ENCODE data around the gene SPNS2. TPM values are rescaled to one million over a fixed set of nuclear protein-coding genes. Genes with fewer than 3 reads are reported as not detected.

The SPNS2 gene
- total and polyA plus RNA-seq, 2 experiments from 2014 or later = 1.0 to 1.6 TPM

DNA sequence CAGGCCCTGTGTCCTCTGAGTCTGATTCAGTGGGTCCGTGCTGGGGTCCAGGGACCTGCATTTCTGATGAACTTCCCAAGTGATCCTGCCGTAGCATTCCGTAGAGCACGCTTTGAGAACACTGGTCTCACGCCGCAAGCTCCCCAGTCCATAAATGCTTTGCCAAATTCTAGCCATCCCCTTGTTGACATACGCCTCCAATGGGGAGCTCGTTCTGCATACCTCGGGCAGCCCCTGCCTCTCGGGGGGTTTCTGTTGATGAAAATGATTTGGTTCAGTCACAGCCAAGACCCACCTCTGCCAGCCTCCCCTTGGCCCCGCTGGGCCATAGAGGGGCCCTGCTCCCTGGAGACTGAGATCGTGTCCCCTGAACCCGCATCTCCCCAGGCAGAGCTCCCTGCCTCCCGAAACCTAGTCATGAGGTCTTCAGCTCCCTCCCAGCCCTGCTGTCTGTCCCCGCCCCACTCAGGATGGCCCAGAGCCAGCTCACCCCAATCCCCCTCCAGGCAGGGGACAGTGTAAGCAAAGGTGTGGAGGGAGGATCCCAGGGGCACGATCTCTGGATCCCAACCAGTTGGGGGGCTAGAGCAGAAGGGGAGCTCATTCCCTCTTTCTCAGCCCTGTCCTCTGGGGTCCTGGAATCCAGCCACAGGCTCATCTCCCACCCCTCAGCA is 16.2 kb upstream of the SPNS2 start:
- no peaks in the 10 kb centered on the region for H3K36me3 ChIP-seq
- no peak for DNase-seq (ENCODE audit: low read depth in 1 of 2, low spot score in 1 of 2)
- H3K9me3 ChIP-seq (ENCODE audit: low read depth) = no peaks in the 10 kb centered on the region
- no peaks in the 10 kb centered on the region for H3K4me1 ChIP-seq (ENCODE audit: low read depth)
- H3K4me3 ChIP-seq = no peak overlapping the region
- H3K27ac ChIP-seq = no peak overlapping the region
- TF ChIP-seq, protein P1, sequence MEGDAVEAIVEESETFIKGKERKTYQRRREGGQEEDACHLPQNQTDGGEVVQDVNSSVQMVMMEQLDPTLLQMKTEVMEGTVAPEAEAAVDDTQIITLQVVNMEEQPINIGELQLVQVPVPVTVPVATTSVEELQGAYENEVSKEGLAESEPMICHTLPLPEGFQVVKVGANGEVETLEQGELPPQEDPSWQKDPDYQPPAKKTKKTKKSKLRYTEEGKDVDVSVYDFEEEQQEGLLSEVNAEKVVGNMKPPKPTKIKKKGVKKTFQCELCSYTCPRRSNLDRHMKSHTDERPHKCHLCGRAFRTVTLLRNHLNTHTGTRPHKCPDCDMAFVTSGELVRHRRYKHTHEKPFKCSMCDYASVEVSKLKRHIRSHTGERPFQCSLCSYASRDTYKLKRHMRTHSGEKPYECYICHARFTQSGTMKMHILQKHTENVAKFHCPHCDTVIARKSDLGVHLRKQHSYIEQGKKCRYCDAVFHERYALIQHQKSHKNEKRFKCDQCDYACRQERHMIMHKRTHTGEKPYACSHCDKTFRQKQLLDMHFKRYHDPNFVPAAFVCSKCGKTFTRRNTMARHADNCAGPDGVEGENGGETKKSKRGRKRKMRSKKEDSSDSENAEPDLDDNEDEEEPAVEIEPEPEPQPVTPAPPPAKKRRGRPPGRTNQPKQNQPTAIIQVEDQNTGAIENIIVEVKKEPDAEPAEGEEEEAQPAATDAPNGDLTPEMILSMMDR (IDR thresholded peaks at IDR 0.05; ENCODE audit: low read depth, low read length) = no peak
- H3K27me3 ChIP-seq = no peaks in the 10 kb centered on the region

DNA sequence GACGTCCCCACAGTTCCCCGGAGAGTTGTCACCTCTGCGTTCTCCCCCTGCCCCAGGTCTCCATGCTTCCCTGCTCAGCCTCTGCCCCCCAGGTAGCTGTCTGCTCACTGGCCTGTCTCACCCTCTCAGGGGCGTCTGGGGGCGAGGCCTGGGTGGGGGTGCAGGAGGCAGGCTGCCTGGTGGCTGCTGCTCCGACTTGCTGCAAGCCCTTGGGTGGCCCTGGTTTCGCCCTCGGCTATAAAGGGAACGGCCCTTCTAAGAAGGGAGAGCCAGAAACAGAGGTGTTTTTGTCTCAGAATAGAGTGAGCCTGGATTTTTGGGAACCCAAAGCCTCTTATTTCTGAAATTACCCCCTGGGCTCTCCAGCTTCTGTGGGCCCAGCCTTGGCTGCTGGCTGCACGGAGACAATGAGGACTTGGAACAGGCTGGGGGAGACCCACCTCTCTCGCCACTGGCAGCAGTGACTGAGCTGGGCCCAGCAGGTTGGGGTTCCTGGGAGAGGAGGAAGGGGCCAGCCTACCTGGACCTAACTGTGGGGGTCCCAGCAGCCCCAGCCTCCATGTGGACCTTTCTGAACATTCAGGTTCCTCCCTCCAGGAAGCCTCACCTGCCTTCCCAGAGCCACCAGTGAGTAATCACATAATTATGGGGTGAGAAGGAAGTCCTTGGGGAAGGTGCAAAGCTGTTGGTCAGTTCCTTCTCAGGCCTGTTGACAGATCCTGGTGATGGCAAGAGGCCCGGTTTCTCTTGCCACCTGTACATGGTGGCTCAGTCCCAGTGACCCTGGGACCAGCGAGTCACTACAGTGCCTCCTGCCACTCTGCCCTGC is 15.5 kb upstream of the SPNS2 start:
- Histone ChIP-seq H3K27ac (no peak overlapping the region), H3K4me3 (no peak overlapping the region), H3K36me3 (no peaks in the 10 kb centered on the region), H3K9me3 (ENCODE audit: low read depth) (no peaks in the 10 kb centered on the region), H3K27me3 (no peaks in the 10 kb centered on the region), H3K4me1 (ENCODE audit: low read depth) (no peaks in the 10 kb centered on the region)
- TF ChIP-seq, protein P1 (IDR thresholded peaks at IDR 0.05; ENCODE audit: low read depth, low read length) = no peak
- DNase-seq (ENCODE audit: low read depth in 1 of 2, low spot score in 1 of 2) = no peak

DNA sequence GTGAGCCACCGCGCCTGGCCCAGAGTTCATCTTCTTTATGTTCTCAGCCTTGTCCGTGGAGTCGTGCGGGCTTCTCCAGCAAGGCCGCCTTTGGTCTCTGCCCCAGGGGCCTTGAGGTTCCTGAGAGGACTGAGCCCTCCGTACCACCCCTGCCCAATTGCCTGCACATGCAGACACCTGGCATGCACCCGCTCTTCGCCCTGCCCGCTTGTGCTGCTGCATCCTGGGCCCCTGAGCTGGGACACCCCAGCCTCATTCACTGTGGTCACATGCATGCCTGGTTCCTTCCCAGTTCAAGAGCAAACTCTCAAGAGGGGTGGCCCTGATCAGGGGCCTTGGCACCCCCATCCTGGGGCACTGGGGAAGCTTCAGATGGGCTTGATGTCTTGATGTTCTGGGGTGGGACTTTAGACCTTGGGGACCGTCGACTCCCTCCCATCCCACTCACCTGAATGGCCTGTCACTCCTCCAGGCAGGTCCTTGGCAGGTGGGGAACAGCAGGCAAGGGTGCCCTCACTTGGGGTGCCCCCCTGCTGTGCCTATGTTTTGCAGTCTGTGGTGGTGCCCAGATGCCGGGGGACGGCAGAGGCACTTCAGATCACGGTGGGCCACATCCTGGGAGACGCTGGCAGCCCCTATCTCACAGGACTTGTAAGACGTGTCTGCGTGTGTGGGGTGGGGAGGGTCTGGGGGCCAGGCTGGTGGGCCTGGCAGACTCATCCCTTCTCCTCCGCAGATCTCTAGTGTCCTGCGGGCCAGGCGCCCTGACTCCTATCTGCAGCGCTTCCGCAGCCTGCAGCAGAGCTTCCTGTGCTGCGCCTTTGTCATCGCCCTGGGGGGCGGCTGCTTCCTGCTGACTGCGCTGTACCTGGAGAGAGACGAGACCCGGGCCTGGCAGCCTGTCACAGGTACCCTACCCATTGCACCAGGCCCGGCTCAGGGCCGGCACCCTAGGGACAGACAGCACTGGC is 12.7 kb upstream of the SPNS2 start:
- H3K27me3 ChIP-seq = no peaks in the 10 kb centered on the region
- no peak for DNase-seq (ENCODE audit: low read depth in 1 of 2, low spot score in 1 of 2)

DNA sequence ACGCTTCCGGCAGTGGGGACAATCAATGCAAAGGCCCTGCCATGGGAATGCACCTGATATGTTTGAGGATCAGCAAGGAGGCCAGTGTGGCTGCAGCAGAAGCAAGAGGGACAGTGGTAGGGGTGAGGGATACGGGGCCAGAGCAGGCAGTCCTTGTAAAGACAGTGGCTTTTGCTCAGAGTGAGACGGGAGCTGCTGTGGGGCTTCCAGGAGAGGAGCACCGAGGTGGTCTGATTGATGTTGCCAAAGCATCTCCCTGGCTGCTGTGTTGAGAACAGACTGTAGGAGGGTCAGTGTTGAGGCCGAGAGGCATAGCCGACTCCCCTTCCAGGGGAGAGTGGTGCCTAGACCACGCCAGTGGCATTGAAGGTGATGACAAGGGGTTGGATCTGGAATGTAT is 11.4 kb upstream of the SPNS2 start:
- no peaks in the 10 kb centered on the region for H3K27me3 ChIP-seq
- no peaks in the 10 kb centered on the region for H3K36me3 ChIP-seq
- no peak overlapping the region for H3K27ac ChIP-seq
- no peak for DNase-seq (ENCODE audit: low read depth in 1 of 2, low spot score in 1 of 2)
- no peak overlapping the region for H3K4me3 ChIP-seq
- H3K9me3 ChIP-seq (ENCODE audit: low read depth) = no peaks in the 10 kb centered on the region
- no peaks in the 10 kb centered on the region for H3K4me1 ChIP-seq (ENCODE audit: low read depth)
- TF ChIP-seq, protein P1 (IDR thresholded peaks at IDR 0.05; ENCODE audit: low read depth, low read length) = no peak

More for the DNA sequence above, 12.7 kb upstream of the SPNS2 start:
- Histone ChIP-seq H3K27ac (no peak overlapping the region), H3K36me3 (no peaks in the 10 kb centered on the region), H3K4me1 (ENCODE audit: low read depth) (no peaks in the 10 kb centered on the region), H3K4me3 (no peak overlapping the region), H3K9me3 (ENCODE audit: low read depth) (no peaks in the 10 kb centered on the region)
- TF ChIP-seq, protein P1 (IDR thresholded peaks at IDR 0.05; ENCODE audit: low read depth, low read length) = no peak
